HG02970 (cell line): ENCODE data around the gene ZC3H7A.

Source experiments
- ATAC-seq: cut with Tn5 transposase; IDR thresholded peaks from one replicate; pipeline ENCODE4 v1.9.1; 2021; ENCODE audit warnings: mild to moderate bottlenecking, moderate library complexity, moderate number of reproducible peaks; ENCODE audit not compliant: unreplicated experiment, low FRiP score

ZC3H7A gene

DNA sequence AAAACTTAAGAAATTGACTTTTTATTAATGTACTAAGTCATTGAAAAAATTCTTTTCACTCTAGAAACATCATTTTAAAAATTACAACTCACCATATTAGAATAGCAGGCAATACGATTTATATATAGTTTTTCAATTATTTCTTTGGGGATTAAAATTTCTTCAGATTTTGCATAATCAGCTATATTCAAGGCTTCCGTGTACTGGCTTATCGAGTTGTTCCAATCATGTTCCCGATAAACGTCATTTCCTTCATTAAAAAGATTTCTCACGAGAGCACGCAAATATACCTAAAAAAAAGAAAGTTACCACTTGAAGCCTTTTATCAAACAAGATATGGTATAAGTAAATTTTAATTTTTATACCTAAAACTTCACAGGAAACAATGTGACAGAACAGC lies 18.0 kb downstream of the ZC3H7A start:
- ATAC-seq = no peak

GRCh38 chr16:11774065-11774626 lies 22.9 kb downstream of the ZC3H7A start:
- ATAC-seq = no peak

GRCh38 chr16:11768849-11769248 lies 28.2 kb downstream of the ZC3H7A start:
- no peak for ATAC-seq

DNA sequence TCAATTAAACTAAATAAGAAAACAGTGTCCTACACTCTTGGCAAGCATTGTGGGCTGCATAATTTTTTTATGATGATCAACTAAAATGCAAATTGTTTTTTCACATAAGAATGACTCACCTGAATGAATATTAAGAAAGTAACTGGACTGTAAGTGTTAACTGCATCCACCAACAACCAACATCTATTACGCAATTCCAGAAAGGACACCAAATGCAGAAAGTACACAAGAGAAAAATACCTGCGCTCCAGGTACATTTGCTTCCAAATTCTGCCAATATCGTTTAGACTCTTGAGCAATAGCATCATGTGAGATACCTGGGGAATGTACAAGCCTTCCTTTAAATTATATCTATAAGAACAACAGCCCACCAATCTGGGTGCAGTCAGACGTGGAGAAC lies 34.6 kb downstream of the ZC3H7A start:
- ATAC-seq = no peak

DNA sequence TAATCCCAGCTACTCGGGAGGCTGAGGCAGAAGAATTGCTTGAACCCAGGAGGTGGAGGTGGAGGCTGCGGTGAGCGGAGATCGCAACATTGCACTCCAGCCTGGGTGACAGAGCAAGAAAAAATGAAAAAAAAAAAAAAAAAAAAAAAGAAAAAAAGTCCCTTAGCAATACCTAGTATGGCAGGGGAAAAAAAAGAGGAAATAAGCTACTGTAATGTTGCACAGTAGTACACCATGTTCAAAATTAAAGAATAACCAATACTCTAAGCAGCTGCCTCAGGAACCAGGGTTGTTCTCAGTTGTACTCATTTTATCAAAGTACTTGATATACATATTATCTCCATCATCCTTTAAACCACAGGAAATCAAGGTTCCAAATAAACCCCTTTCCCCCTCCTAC lies 37.1 kb downstream of the ZC3H7A start:
- no peak for ATAC-seq

DNA sequence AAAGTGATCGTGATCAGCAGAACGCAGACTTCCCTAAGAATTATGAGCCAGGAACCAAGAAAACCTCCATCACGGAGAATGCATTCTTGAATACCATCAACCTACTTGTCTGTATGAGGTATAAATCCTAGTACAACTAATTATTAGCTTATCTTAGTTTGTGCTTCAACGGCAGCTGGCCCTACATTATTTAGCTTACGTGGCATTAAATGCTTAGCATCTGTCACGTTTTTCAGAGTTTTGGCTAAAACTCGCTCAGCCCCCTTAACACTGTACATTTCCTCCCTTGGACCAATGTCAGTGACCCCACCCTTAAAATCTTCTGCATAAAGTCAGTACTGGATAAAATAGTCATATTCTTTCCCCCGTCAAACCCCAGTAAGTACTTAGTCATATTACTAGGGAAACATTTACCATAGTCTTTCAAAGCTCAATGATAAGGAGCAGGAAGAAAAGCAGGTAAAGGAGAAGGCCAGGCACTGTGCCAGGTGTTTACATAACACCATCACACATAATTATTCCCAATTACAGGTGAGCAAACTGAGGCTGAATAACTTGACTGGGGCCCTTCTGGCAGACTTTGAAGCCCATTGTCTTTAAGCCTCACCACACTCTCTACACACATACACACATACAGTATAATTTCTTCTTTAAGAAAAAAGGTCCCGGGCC lies 37.8 kb downstream of the ZC3H7A start:
- no peak for ATAC-seq

- no peak for ATAC-seq
Observed at GRCh38 chr16:11757671-11758545, 39.1 kb downstream of the ZC3H7A start.

- ATAC-seq = no peak
Observed at GRCh38 chr16:11756248-11756647, 40.8 kb downstream of the ZC3H7A start.

DNA sequence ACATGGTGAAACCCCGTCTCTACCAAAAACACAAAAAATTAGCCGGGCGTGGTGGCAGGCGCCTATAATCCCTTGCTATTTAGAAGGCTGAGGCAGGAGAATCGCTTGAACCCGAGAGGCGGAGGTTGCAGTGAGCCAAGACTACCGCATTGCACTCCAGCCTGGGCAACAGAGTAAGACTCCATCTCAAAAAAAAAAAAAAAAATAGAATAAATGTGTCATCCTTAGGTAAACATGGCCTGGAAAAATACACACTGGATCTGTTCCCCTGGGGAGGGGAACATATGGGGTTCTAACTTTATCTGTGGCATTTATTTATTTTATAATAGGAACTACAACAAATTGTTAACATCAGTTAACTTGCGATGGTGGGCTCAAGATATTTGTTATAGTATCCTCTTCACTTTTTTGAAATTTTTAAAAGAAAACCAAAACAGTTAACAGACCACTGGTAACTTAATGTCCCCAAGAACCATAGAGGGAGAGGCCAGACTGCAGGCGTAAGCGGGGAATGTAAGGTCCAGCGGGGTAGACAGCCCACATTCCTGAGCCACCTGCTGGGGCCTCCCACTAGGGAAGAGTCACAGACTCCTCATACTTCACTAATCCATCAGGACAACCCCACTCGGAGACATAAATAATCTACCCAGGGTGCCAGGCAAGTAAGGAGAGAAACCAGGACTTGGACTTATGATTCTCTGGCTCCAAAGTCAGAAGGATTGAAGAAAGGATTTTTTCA lies 41.9 kb downstream of the ZC3H7A start:
- ATAC-seq = no peak

- no peak for ATAC-seq
Observed at GRCh38 chr16:11752856-11753255, 44.2 kb downstream of the ZC3H7A start.

DNA sequence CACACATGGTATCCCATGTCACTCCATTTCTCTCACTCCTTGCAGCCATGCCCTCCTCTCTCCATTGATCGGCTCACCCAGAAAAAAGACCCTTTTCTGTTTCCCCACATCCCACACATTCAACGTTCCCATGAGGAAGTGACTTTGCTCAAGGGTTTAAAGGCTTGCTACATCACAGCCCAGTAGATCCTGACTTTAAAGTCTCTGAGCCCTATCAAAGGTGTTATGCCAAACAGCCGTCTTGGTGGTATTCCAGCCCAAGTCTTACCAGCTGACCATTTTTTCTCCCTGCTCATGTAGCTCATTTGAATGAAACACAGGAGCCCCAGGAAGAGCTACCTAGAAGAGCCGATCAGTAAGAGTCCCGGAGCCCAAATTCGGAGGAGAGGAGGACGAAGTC lies 47.0 kb downstream of the ZC3H7A start:
- no peak for ATAC-seq

DNA sequence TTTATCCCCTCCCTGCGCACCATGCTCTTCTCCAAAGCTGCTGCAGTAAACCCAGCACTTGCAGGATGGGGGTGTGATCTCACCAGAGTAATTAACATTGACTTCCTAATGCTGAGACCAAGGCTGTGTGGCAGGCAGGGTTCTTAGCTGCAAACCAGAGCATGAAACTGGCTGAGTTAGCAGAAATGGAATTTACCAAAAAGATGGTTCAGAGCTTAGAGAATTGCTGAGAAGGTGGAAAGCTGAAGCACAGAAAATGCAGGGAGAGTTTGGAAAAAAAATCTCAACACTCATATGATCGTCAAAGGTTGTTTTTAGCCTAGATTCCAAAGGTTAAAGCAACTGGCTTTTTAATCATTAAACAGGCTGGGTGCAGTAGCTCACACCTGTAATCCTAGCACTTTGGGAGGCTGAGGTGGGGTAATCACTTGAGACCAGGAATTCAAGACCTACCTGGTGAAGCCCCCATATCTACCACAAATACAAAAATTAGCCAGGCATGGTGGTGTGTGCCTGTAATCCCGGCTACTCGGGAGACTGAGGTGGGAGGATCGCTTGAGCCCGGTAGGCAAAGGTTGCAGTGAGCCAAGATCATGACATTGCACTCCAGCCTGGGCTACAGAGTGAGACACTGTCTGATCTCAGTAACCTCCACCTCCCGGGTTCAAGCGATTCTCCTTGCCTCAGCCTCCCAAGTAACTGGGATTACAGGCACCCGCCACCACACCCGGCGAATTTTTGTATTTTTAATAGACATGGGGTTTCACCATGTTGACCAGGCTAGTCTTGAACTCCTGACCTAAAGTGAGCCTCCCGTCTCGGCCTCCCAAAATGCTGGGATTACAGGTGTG lies 48.4 kb downstream of the ZC3H7A start:
- ATAC-seq = no peak

GRCh38 chr16:11747949-11748403 lies 49.1 kb downstream of the ZC3H7A start:
- ATAC-seq = no peak

GRCh38 chr16:11744075-11744470 lies 53.0 kb downstream of the ZC3H7A start:
- ATAC-seq = no peak

DNA sequence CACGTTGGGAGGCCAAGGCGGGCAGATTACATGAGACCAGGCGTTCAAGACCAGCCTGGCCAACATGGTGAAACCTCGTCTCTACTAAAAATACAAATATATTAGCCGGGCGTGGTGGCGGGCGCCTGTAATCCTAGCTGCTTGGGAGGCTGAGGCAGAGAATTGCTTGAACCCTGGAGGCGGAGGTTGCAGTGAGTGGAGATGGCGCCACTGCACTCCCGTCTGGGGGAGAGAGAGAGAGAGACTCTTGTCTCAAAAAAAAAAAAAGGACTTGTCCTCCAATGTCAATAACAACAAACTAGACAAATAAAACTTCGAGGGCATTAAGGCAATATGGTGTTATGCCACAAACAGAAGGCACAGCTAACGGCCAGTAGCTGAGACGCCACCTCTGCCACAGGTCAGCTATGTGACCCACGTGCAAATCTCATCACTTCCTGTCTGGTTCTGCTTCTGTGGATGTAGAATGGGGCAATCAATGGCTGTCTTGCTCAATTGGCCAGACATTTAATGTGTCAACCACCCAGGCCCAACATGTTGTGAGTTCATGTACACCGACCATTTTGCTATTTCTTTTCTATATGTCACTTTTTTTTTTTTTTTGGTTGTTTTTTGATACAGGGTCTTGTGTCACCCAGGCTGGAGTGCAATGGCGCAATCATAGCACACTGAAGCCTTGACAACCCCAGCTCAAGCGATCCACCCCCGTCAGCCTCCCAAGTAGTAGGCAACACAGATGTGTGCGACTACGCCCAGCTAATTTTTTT lies 53.6 kb downstream of the ZC3H7A start:
- no peak for ATAC-seq

DNA sequence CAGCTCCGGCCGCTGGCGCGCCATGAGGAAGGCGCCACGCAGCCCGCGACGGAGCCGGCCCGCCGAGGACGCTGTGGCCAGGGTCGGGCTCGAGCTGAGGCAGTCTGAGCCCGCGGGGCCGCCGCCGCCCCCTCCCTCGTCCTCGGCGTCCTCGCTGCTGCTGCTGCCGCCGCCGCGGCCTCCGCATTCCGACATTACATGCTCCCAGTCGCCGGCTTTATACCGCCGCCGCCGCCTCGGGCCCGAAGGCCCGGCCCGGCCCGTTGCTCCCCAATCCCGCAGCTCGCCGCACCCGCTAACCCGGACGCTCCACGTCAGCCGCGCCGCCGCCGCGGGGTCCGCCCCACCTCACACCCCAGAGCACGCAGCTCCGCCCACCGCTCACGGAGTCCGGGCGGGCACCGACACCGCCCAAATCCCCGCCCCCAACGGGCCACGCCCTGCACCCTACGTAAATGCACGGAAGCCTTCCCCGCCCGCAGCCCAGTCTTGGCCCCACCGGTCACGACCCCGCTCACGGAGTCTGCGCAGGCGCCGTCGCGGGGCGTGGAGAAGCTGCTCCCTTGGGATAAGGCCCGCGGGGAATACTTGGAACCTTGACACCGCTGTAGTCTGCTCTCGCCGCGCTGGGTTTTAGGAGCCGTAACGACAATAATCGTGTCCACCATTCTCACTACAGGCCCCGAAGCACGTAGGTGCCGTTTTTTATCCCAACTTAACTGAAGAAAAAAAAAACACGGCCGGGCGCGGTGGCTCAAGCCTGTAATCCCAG lies 54.3 kb downstream of the ZC3H7A start, which contains the start of gene TXNDC11:
TXNDC11 (minus strand) TSS at position 322 of the 772 bp plus-strand sequence; CDS start at position 195, 127 bp downstream.
- ATAC-seq = peak; percentile 85

GRCh38 chr16:11742093-11742535 lies 54.9 kb downstream of the ZC3H7A start:
- ATAC-seq = peak; percentile 36

- no peak for ATAC-seq
Observed at GRCh38 chr16:11740567-11740966, 56.5 kb downstream of the ZC3H7A start.
